ENCODE results near the gene GNAO1. TPM values are rescaled to one million over a fixed set of nuclear protein-coding genes. Genes with fewer than 3 reads are reported as not detected.

Gene GNAO1
- total RNA-seq, 1 donor from 2014 or later = not detected

DNA sequence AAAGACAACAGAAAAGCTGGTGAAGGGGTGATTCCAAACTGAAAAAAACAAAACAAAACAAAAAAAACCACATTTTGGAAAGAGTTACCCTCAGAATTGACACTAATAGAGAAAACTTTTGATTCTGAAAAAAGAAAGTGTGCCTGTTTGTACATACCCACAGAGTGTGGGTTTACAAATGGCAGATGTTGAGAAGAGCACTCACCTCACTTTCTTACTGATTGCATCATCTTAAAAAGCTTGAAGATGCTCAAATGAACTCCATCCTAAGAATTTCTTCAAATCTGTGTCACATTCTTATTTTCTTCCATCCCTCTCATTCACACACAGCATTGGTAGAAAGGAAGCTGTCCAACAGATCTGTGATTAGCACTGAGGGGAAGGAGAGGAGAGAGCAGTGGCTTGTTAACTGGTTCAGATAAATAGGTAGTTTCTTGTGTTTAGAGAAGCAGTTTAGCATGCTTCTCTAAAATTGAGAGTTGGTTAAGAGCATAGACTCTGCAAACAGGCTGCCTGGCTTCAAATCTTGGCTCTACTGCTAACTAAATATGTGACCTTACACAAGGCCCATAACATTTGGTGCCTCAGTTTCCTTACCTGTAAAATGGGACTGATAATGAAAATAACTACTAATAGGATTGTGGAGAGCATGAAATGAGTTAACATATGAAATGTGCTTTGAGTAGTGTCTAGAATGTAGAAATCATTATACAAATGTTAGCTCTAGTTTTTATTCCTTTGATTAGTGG, 6.9 kb downstream of the GNAO1 start:
- no peak for DNase-seq (ENCODE audit: low read depth, low spot score)

DNA sequence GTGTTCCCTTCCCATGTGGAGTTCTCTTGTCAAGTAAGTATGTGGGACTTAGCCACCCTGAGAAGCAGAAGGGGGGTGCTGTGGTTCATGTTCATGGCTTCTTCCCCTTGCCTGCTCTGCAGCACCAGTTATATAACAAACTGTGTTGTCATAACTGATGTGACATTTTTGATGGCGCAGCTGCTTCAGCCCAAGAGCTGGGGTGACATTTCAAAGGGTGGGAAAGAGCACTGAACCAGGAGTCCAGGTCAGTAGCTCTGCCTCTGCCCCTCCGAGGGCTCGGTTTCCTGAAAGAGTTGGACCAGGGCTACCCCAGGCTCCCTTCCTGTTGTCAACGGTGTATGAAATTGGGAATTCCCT, 7.4 kb downstream of the GNAO1 start:
- no peak for DNase-seq (ENCODE audit: low read depth, low spot score)

- no peak for DNase-seq (ENCODE audit: low read depth, low spot score)
Measured at GRCh38 chr16:56199164-56199563, 7.9 kb downstream of the GNAO1 start.

- no peak for DNase-seq (ENCODE audit: low read depth, low spot score)
Measured at GRCh38 chr16:56201030-56201429, 9.7 kb downstream of the GNAO1 start.

- no peak for DNase-seq (ENCODE audit: low read depth, low spot score)
Measured at GRCh38 chr16:56202036-56202435, 10.7 kb downstream of the GNAO1 start.

DNA sequence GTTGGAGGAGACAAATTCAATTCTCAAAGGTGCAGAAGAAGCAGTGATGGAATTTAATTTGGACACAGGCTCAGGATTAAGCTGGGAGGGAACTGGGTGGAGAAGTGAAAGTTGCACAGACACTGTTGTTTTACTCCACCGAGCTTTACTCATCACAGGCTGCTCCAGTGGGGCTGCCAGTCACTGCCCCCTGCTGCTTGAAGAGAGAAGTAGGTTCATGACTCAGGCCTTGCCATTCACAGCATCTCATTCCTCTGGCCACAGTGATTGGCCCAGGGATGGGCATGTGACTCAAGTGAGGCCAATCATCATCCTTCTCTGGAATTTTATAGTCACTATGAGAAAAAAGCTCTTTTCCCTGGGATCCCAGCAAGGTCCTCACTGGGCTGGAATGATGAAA, 11.8 kb downstream of the GNAO1 start:
- DNase-seq (ENCODE audit: low read depth, low spot score) = no peak

DNA sequence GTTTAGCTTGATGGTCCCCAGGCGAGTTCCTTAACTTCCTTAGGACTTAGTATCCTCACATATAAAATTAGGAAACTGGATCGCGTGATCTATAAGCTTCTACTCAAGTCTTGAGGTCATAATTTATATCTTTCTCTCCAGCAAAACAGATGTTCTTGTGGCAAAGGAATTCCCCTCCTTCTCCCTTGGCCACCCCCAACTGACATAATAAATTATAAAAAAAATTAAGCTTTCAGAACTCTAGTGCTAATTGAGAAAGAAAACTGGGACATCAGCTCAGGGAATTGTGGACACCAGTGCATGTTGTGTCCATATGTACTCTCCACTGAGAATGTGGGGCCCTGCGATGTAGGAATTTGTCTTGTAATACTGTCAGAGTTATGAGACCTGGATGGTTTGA, 13.5 kb downstream of the GNAO1 start:
- DNase-seq (ENCODE audit: low read depth, low spot score) = no peak

DNA sequence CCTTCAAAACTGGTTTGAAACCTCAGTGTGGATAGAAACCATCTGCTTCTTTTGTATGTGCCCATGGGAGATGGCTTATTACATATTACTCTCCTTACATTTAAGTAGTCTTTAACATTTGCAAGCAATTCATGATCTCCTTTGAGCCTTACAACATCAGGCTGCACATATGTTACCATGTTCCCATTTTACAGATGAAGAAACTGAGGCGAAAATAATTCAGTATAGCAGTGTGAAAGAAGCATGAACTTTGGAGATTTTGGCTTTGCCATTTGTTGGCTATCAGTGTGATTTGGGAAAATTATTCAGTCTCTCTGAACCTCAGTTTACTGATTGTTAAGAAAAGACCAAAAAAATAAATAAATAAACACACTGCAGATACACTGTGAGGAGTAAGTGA, 15.7 kb downstream of the GNAO1 start:
- DNase-seq (ENCODE audit: low read depth, low spot score) = no peak

DNA sequence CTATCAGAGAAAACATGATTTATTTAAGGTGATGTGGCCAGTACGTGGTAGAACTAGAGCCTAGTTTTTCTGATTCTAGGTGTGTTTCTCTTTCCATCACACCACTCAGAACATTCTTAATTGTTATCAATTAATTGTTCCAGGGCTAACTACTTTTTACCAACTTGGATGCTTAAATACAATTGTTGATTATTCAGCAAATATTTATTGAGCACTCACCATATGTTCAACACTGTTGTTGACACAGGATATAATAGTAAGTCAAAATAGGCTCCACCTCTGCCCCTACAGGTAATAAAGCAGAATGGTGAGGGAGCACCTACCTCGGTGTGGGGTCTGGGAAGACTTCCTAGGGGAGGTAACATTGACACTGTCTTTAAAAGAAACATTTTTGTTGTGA, 16.1 kb downstream of the GNAO1 start:
- no peak for DNase-seq (ENCODE audit: low read depth, low spot score)

GRCh38 chr16:56211435-56211981, 20.2 kb downstream of the GNAO1 start:
- no peak for DNase-seq (ENCODE audit: low read depth, low spot score)

- no peak for DNase-seq (ENCODE audit: low read depth, low spot score)
Measured at GRCh38 chr16:56212144-56212543, 20.9 kb downstream of the GNAO1 start.

DNA sequence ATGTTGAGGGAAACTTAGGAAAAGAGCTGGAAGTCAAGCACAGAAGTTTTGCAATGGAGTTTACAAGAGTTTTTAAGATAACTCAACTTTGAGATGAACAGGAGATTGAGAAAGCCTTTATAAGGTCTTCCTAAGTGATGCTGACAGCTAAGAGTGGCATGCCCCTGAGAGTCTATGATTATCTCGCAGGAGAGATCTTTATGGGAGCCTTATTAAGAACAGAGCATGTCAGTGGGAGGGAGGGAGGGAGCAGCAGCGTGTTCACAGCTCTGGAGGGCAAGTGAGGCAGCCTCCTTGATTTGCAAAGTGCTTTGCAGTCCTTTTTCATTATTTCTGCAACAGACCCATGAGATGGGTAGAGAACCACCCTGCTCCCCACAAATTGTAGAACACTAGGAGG, 30.7 kb downstream of the GNAO1 start:
- DNase-seq (ENCODE audit: low read depth, low spot score) = no peak

DNA sequence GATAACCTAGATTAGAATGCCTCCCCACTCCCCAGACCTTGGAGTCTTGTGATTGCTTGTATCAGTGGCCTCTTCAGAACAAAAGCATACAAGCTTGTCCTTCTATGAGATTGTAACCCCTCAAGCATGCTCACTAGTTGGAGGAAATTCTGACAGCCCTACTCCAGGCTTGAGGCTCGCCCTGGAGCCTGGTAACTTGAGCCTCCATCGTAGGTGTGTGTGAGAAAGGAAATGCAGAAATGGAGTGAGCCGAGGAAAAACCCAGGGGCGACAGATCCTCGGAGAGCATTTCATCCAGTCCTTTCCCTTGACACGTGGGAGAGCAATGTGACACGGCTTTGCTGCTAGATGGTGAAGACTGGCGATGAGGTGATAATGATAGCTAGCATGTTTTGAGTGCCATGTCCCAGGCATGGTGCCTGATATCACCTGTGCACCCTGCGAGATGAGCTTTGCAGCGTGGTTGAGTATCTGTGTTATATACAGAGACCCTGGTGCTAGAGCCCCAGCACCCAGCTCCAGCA, 31.2 kb downstream of the GNAO1 start:
- DNase-seq (ENCODE audit: low read depth, low spot score) = no peak

GRCh38 chr16:56225017-56225742, 33.9 kb downstream of the GNAO1 start:
- no peak for DNase-seq (ENCODE audit: low read depth, low spot score)

GRCh38 chr16:56226187-56226586, 34.9 kb downstream of the GNAO1 start:
- no peak for DNase-seq (ENCODE audit: low read depth, low spot score)

DNA sequence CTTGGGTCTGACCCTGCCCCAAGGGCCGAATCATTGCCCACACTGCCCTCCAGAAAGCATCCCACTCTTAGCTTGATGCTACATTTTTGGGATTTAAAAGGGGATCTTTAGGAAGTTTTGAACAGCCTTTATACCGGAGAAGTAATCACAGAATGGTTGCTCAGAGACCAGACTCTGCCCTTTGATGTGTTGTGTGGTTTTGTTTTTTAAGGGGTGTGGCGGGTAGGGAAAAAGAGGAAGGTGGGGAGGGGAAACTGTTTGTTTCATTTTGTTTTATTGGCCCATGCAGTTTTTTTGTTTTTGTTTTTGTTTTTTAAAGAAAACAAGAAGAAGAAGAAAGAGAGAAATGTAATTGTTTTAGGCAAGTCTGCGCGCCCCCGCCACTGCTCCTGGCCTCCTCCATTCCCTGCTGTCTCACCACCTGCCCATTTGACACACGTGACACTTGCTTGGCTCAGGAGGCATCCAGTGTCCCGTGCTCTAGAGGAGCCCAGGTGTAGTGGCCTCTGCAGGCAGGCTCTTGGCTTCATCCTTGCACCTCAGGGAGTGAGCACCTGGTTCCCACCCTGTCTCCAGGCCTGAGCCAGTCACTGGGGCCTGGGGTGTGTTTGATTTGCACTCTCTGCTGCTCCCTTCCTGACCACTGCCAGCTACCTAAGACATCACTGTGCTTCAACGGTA, 35.7 kb downstream of the GNAO1 start:
- no peak for DNase-seq (ENCODE audit: low read depth, low spot score)

DNA sequence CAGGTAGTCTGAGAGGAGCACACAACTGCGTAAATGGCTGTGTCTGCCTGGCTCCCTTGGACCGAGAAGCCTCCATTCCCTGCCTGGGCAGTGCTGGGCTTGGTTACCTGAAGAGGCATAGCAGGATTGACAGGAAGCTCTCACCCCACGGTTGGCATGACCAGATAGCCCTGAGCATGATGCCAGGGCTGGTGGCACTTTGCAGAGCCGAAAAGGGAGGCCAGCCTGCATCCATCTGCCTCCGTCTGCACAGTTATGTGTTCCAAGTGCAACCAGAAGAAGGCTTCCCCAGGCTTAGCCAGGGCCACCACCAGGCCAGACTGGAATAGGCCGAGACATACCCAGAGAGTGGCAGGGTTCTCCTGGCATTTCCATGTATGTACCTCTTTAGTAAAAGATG, 36.6 kb downstream of the GNAO1 start:
- no peak for DNase-seq (ENCODE audit: low read depth, low spot score)

- no peak for DNase-seq (ENCODE audit: low read depth, low spot score)
Measured at GRCh38 chr16:56228476-56228875, 37.2 kb downstream of the GNAO1 start.

- DNase-seq (ENCODE audit: low read depth, low spot score) = no peak
Measured at GRCh38 chr16:56233795-56234566, 42.7 kb downstream of the GNAO1 start.

- DNase-seq (ENCODE audit: low read depth, low spot score) = no peak
Measured at GRCh38 chr16:56234737-56235136, 43.4 kb downstream of the GNAO1 start.

DNA sequence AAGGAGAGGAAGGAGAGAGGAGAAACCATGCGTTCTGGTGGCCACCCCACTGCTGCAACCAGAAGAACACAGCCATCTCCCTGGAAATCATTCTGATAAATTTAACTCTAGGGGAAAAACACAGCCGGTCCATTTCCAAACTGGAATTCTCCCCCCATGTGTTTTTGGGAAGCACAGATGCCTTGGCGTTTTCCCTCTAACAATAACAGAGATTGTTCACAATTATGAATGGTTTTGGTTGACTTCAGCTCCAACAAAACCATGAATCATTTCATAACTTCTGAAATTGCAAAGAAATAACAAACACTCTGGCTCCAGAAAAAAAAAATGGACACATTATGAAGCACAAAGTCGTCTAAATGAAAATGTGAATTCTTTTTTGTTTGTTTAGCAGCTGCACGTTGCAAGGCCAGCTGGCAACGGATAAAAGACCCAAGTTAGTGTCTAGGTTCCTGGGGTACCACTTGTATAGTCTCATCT, 46.2 kb downstream of the GNAO1 start:
- DNase-seq (ENCODE audit: low read depth, low spot score) = no peak
